ENCODE results near the gene C4orf50.

Gene C4orf50

GRCh38 chr4:5992828-5993321 lies 25.4 kb downstream of the C4orf50 start:
- no peak for DNase-seq (ENCODE audit: low spot score)

GRCh38 chr4:5992171-5992827 lies 25.9 kb downstream of the C4orf50 start:
- no peak for DNase-seq (ENCODE audit: low spot score)

- no peak for DNase-seq (ENCODE audit: low spot score)
These were observed 26.8 kb downstream of the C4orf50 start for GRCh38 chr4:5991405-5991804.

GRCh38 chr4:5990446-5991160 lies 27.6 kb downstream of the C4orf50 start:
- no peak for DNase-seq (ENCODE audit: low spot score)

- DNase-seq (ENCODE audit: low spot score), result no peak
These were observed 28.7 kb downstream of the C4orf50 start for GRCh38 chr4:5989236-5990225.

- no peak for DNase-seq (ENCODE audit: low spot score)
These were observed 30.0 kb downstream of the C4orf50 start for GRCh38 chr4:5988086-5988845.

GRCh38 chr4:5984843-5985242 lies 33.4 kb downstream of the C4orf50 start:
- DNase-seq (ENCODE audit: low spot score), result no peak

- no peak for DNase-seq (ENCODE audit: low spot score)
These were observed 35.9 kb downstream of the C4orf50 start for GRCh38 chr4:5982156-5982973.

- DNase-seq (ENCODE audit: low spot score), result no peak
These were observed 37.6 kb downstream of the C4orf50 start for GRCh38 chr4:5980436-5981155.

- DNase-seq (ENCODE audit: low spot score), result no peak
These were observed 38.2 kb downstream of the C4orf50 start for GRCh38 chr4:5979981-5980380.

GRCh38 chr4:5976921-5977320 lies 41.3 kb downstream of the C4orf50 start:
- no peak for DNase-seq (ENCODE audit: low spot score)

- DNase-seq (ENCODE audit: low spot score), result no peak
These were observed 41.8 kb downstream of the C4orf50 start for GRCh38 chr4:5976431-5976830.

- DNase-seq (ENCODE audit: low spot score), result no peak
These were observed 43.9 kb downstream of the C4orf50 start for GRCh38 chr4:5974321-5974720.

- no peak for DNase-seq (ENCODE audit: low spot score)
These were observed 44.6 kb downstream of the C4orf50 start for GRCh38 chr4:5973486-5974220.

GRCh38 chr4:5973033-5973432 lies 45.2 kb downstream of the C4orf50 start:
- no peak for DNase-seq (ENCODE audit: low spot score)

GRCh38 chr4:5972571-5972970 lies 45.7 kb downstream of the C4orf50 start:
- DNase-seq (ENCODE audit: low spot score), result no peak

- no peak for DNase-seq (ENCODE audit: low spot score)
These were observed 47.2 kb downstream of the C4orf50 start for GRCh38 chr4:5971078-5971450.

GRCh38 chr4:5970381-5971077 lies 47.7 kb downstream of the C4orf50 start:
- DNase-seq (ENCODE audit: low spot score), result no peak

- DNase-seq (ENCODE audit: low spot score), result no peak
These were observed 48.5 kb downstream of the C4orf50 start for GRCh38 chr4:5969777-5970176.
